ENCODE data around the gene UGT2B7.

DNA sequence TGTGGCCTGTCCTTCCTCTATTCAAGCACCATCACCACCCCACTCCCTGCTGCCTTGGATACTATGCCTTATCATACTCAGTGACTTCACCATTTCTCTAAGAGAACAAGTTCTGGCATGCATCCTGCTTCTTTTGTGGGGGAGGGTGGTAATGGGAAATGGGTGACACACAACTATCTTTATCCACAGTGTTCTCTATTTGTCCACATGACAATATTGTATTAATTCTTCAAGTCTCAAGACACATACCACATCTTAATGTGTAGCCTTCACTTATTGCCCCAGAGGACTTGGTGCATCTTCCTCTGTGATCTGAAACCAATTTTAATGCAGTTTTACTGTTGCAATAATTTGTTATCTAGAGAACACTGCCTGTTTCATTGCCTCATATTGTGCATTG lies 29.3 kb upstream of the UGT2B7 start:
- TF ChIP-seq CTCF (IDR thresholded peaks at IDR 0.05) = no peak
- no peak for TF ChIP-seq POLR2A (IDR thresholded peaks at IDR 0.05)
